Mesendoderm (in vitro differentiated cells): ENCODE data around the gene RALGAPB.

Source experiments
- DNase-seq: peaks from one replicate; pipeline ENCODE4 v3.0.0; 2013
- H2AK5ac ChIP-seq: 2 replicates; pipeline ENCODE4 v1.6.1; 2013; ENCODE audit warnings: low read length, inconsistent platforms
- H2BK120ac ChIP-seq: 2 replicates; pipeline ENCODE4 v1.6.1; 2013; ENCODE audit warnings: low read depth, mild to moderate bottlenecking, low read length, moderate library complexity, mixed read lengths
- H2BK15ac ChIP-seq: replicated peaks from 2 replicates; pipeline ENCODE4 v1.6.1; 2013; ENCODE audit warnings: low read depth, mild to moderate bottlenecking, moderate library complexity
- H2BK5ac ChIP-seq: 2 replicates; pipeline ENCODE4 v1.6.1; 2013; ENCODE audit warnings: low read length, inconsistent platforms
- H3K18ac ChIP-seq: 2 replicates; pipeline ENCODE4 v1.6.1; 2013; ENCODE audit warnings: mild to moderate bottlenecking, low read length, mixed read lengths
- H3K23ac ChIP-seq: one replicate; pipeline ENCODE4 v1.6.1; 2013; ENCODE audit warnings: low read length
- H3K27ac ChIP-seq: 2 replicates; pipeline ENCODE4 v1.5.1; 2013; ENCODE audit warnings: low read depth, mild to moderate bottlenecking, inconsistent platforms, low read length, moderate library complexity
- H3K27me3 ChIP-seq: 2 replicates; pipeline ENCODE4 v1.6.1; 2013; ENCODE audit warnings: low read length, control low read depth, mild to moderate bottlenecking, inconsistent platforms; ENCODE audit not compliant: insufficient read depth, poor library complexity
- H3K36me3 ChIP-seq: 2 replicates; pipeline ENCODE4 v1.6.1; 2013; ENCODE audit warnings: low read length, inconsistent platforms; ENCODE audit not compliant: control insufficient read depth, insufficient read depth
- H3K4ac ChIP-seq: one replicate; pipeline ENCODE4 v1.6.1; 2013; ENCODE audit warnings: low read depth, mild to moderate bottlenecking, low read length, moderate library complexity
- H3K4me1 ChIP-seq: 2 replicates; pipeline ENCODE4 v1.6.1; 2013; ENCODE audit warnings: low read depth, low read length, inconsistent platforms; ENCODE audit not compliant: control insufficient read depth
- H3K4me2 ChIP-seq: 2 replicates; pipeline ENCODE4 v1.6.1; 2013; ENCODE audit warnings: low read length
- H3K4me3 ChIP-seq: 2 replicates; pipeline ENCODE4 v1.5.1; 2013; ENCODE audit warnings: mild to moderate bottlenecking, low read length
- H3K56ac ChIP-seq: one replicate; pipeline ENCODE4 v1.6.1; 2013; ENCODE audit warnings: low read length
- H3K79me1 ChIP-seq: 2 replicates; pipeline ENCODE4 v1.6.1; 2013; ENCODE audit warnings: low read length, inconsistent platforms
- H3K79me2 ChIP-seq: 2 replicates; pipeline ENCODE4 v1.6.1; 2013; ENCODE audit warnings: mild to moderate bottlenecking, low read length; ENCODE audit not compliant: control insufficient read depth, insufficient read depth
- H3K9ac ChIP-seq: 2 replicates; pipeline ENCODE4 v1.6.1; 2013; ENCODE audit warnings: low read length, inconsistent platforms
- H4K5ac ChIP-seq: one replicate; pipeline ENCODE4 v1.6.1; 2013; ENCODE audit warnings: low read length
- H4K8ac ChIP-seq: one replicate; pipeline ENCODE4 v1.6.1; 2013; ENCODE audit warnings: low read depth, mild to moderate bottlenecking, control low read depth, low read length, moderate library complexity
- WGBS: extraction: QIAGEN DNeasy Blood & Tissue Kit; methylation state at CpG from one replicate; pipeline ENCODE4 v1.1.7; 2013; ENCODE audit warnings: low lambda C conversion rate, missing lambda C conversion rate; ENCODE audit not compliant: insufficient coverage; ENCODE audit errors: extremely low coverage; 5-methylcytosine and 5-hydroxymethylcytosine counted together

Gene RALGAPB

GRCh38 chr20:38603286-38603685, 130.6 kb downstream of the RALGAPB start:
- peak overlapping the region; percentile 16 for H3K4me3 ChIP-seq

GRCh38 chr20:38604873-38605303, 132.2 kb downstream of the RALGAPB start:
- Histone ChIP-seq H3K4me1 (peaks cover 37% of the 10 kb centered on the region), H3K79me2 (peaks cover 24% of the 10 kb centered on the region), H3K79me1 (peaks cover 12% of the 10 kb centered on the region), H3K56ac (peak overlapping the region; percentile 69), H3K9ac (peak overlapping the region; percentile 50), H3K36me3 (no peaks in the 10 kb centered on the region), H2BK120ac (no peak overlapping the region), H3K18ac (peak overlapping the region; percentile 9), H4K8ac (no peak overlapping the region), H3K23ac (no peak overlapping the region), H4K5ac (no peak overlapping the region), H3K4ac (no peak overlapping the region), H2BK15ac (no peak overlapping the region), H3K4me3 (no peak overlapping the region), H3K27me3 (no peaks in the 10 kb centered on the region), H2BK5ac (peak overlapping the region; percentile 57), H3K27ac (no peak overlapping the region), H2AK5ac (peak overlapping the region; percentile 53), H3K4me2 (peak overlapping the region; percentile 12)
- no CpG with 5 or more reads among the region's 4 CpGs for WGBS
- peak; percentile 87 for DNase-seq

More at GRCh38 chr20:38603286-38603685, 130.6 kb downstream of the RALGAPB start:
- H3K79me2 ChIP-seq = peaks cover 16% of the 10 kb centered on the region
- H2BK15ac ChIP-seq = no peak overlapping the region
- peak overlapping the region; percentile 78 for H3K18ac ChIP-seq
- H3K4ac ChIP-seq = no peak overlapping the region
- DNase-seq = no peak
- no CpG with 5 or more reads among the region's 3 CpGs for WGBS
- peak overlapping the region; percentile 7 for H3K27ac ChIP-seq
- H3K36me3 ChIP-seq = no peaks in the 10 kb centered on the region
- H3K9ac ChIP-seq = peak overlapping the region; percentile 69
- H3K27me3 ChIP-seq = no peaks in the 10 kb centered on the region
- peak overlapping the region; percentile 52 for H3K4me2 ChIP-seq
- peaks cover 5% of the 10 kb centered on the region for H3K79me1 ChIP-seq
- H2BK120ac ChIP-seq = peak overlapping the region; percentile 80
- H3K23ac ChIP-seq = no peak overlapping the region
- H2AK5ac ChIP-seq = peak overlapping the region; percentile 85
- no peak overlapping the region for H4K5ac ChIP-seq
- no peak overlapping the region for H4K8ac ChIP-seq
- H3K56ac ChIP-seq = peak overlapping the region; percentile 87
- peaks cover 36% of the 10 kb centered on the region for H3K4me1 ChIP-seq
- H2BK5ac ChIP-seq = peak overlapping the region; percentile 64

GRCh38 chr20:38607351-38607750, 134.7 kb downstream of the RALGAPB start:
- Histone ChIP-seq H3K27ac (peak overlapping the region; percentile 90), H3K9ac (peak overlapping the region; percentile 67)
- WGBS = no CpG with 5 or more reads among the region's 12 CpGs

GRCh38 chr20:38608188-38608587, 135.5 kb downstream of the RALGAPB start:
- H2BK5ac ChIP-seq = peak overlapping the region; percentile 1
- H3K4me2 ChIP-seq = no peak overlapping the region
- H2BK15ac ChIP-seq = peak overlapping the region; percentile 21
- peaks cover 20% of the 10 kb centered on the region for H3K79me2 ChIP-seq
- H3K56ac ChIP-seq = peak overlapping the region; percentile 64
- H3K9ac ChIP-seq = peak overlapping the region; percentile 10
- peak; percentile 77 for DNase-seq
- peak overlapping the region; percentile 6 for H3K4ac ChIP-seq
- no CpG with 5 or more reads among the region's 4 CpGs for whole genome bisulfite sequencing
- H3K18ac ChIP-seq = peak overlapping the region; percentile 63
- H3K4me1 ChIP-seq = peaks cover 29% of the 10 kb centered on the region
- H3K36me3 ChIP-seq = no peaks in the 10 kb centered on the region
- no peak overlapping the region for H3K23ac ChIP-seq
- H4K8ac ChIP-seq = peak overlapping the region; percentile 17
- H3K27me3 ChIP-seq = no peaks in the 10 kb centered on the region
- H3K27ac ChIP-seq = peak overlapping the region; percentile 50
- peak overlapping the region; percentile 47 for H2BK120ac ChIP-seq
- H3K4me3 ChIP-seq = no peak overlapping the region
- peaks cover 12% of the 10 kb centered on the region for H3K79me1 ChIP-seq
- peak overlapping the region; percentile 7 for H2AK5ac ChIP-seq
- H4K5ac ChIP-seq = no peak overlapping the region

More at GRCh38 chr20:38607351-38607750, 134.7 kb downstream of the RALGAPB start:
- no peak overlapping the region for H2BK15ac ChIP-seq
- H3K79me2 ChIP-seq = peaks cover 24% of the 10 kb centered on the region
- no peak overlapping the region for H3K4me3 ChIP-seq
- H3K4ac ChIP-seq = peak overlapping the region; percentile 58
- peak overlapping the region; percentile 15 for H2BK120ac ChIP-seq
- H2AK5ac ChIP-seq = no peak overlapping the region
- no peaks in the 10 kb centered on the region for H3K36me3 ChIP-seq
- H3K4me1 ChIP-seq = peaks cover 32% of the 10 kb centered on the region
- no peaks in the 10 kb centered on the region for H3K27me3 ChIP-seq
- no peak overlapping the region for H4K8ac ChIP-seq
- peak; percentile 94 for DNase-seq
- no peak overlapping the region for H3K23ac ChIP-seq
- peak overlapping the region; percentile 85 for H3K56ac ChIP-seq
- peaks cover 12% of the 10 kb centered on the region for H3K79me1 ChIP-seq
- H4K5ac ChIP-seq = no peak overlapping the region
- peak overlapping the region; percentile 8 for H3K4me2 ChIP-seq
- peak overlapping the region; percentile 92 for H2BK5ac ChIP-seq
- H3K18ac ChIP-seq = peak overlapping the region; percentile 63

- no peak overlapping the region for H2BK15ac ChIP-seq
- no peak overlapping the region for H3K4me2 ChIP-seq
- H2AK5ac ChIP-seq = peak overlapping the region; percentile 100
- peak overlapping the region; percentile 1 for H3K4ac ChIP-seq
- DNase-seq = no peak
- H4K5ac ChIP-seq = no peak overlapping the region
- H3K27me3 ChIP-seq = no peaks in the 10 kb centered on the region
- H3K4me3 ChIP-seq = no peak overlapping the region
- peaks cover 12% of the 10 kb centered on the region for H3K79me1 ChIP-seq
- H3K23ac ChIP-seq = no peak overlapping the region
- H3K56ac ChIP-seq = peak overlapping the region; percentile 79
- H3K36me3 ChIP-seq = no peaks in the 10 kb centered on the region
- no peak overlapping the region for H2BK120ac ChIP-seq
- H3K4me1 ChIP-seq = peaks cover 31% of the 10 kb centered on the region
- WGBS = no CpG with 5 or more reads among the region's 4 CpGs
- no peak overlapping the region for H4K8ac ChIP-seq
- H2BK5ac ChIP-seq = peak overlapping the region; percentile 81
- peaks cover 19% of the 10 kb centered on the region for H3K79me2 ChIP-seq
- no peak overlapping the region for H3K27ac ChIP-seq
- peak overlapping the region; percentile 12 for H3K9ac ChIP-seq
- H3K18ac ChIP-seq = no peak overlapping the region
Measured at GRCh38 chr20:38609815-38610214, 137.2 kb downstream of the RALGAPB start.

GRCh38 chr20:38610521-38610920, 137.9 kb downstream of the RALGAPB start:
- no peak overlapping the region for H3K4ac ChIP-seq
- H3K79me1 ChIP-seq = peaks cover 11% of the 10 kb centered on the region
- WGBS = no CpG with 5 or more reads among the region's 5 CpGs
- no peak overlapping the region for H3K27ac ChIP-seq
- H3K4me2 ChIP-seq = no peak overlapping the region
- no peak overlapping the region for H3K18ac ChIP-seq
- H3K56ac ChIP-seq = peak overlapping the region; percentile 40
- no peak overlapping the region for H4K8ac ChIP-seq
- no peaks in the 10 kb centered on the region for H3K36me3 ChIP-seq
- H2BK15ac ChIP-seq = no peak overlapping the region
- no peak overlapping the region for H2AK5ac ChIP-seq
- no peaks in the 10 kb centered on the region for H3K27me3 ChIP-seq
- H4K5ac ChIP-seq = no peak overlapping the region
- H3K79me2 ChIP-seq = peaks cover 14% of the 10 kb centered on the region
- H2BK5ac ChIP-seq = peak overlapping the region; percentile 13
- no peak overlapping the region for H3K23ac ChIP-seq
- DNase-seq = no peak
- H3K4me3 ChIP-seq = no peak overlapping the region
- peaks cover 27% of the 10 kb centered on the region for H3K4me1 ChIP-seq
- H2BK120ac ChIP-seq = no peak overlapping the region
- H3K9ac ChIP-seq = peak overlapping the region; percentile 26
